Loucy (cell line): ENCODE data around the gene TBC1D8B.

ENCODE experiments used
- EZH2phosphoT487 ChIP-seq: fragments of 200-600 bp; IDR thresholded peaks from 2 replicates; pipeline ENCODE4 v1.6.1; 2018; ENCODE audit warnings: antibody characterized with exemption, mild to moderate bottlenecking, moderate library complexity, borderline replicate concordance
- TF ChIP-seq, protein P1 (sequence below): fragments of 200-600 bp; sonication (generic); conservative IDR thresholded peaks from 2 replicates; pipeline ENCODE4 v1.5.1; 2014; ENCODE audit warnings: mild to moderate bottlenecking, antibody characterized with exemption, low read length

DNA sequence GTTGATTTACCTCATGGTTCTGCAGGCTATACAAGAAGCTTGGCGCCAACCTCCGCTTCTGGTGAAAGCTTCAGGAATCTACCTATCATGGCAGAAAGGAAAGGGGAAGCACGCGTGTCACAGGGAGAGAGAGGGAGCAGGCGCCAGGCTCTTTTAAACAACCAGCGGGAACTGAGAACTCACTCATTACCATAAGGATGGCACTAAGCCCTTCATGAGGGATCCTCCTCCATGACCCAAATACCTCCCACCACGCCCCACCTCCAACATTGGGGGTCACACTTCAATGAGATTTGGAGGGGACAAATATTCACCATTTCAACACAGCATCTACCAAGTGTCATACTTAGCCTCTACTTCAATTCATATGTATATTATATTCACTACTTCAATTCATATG, 18.8 kb upstream of the TBC1D8B start:
- TF ChIP-seq, protein P1, sequence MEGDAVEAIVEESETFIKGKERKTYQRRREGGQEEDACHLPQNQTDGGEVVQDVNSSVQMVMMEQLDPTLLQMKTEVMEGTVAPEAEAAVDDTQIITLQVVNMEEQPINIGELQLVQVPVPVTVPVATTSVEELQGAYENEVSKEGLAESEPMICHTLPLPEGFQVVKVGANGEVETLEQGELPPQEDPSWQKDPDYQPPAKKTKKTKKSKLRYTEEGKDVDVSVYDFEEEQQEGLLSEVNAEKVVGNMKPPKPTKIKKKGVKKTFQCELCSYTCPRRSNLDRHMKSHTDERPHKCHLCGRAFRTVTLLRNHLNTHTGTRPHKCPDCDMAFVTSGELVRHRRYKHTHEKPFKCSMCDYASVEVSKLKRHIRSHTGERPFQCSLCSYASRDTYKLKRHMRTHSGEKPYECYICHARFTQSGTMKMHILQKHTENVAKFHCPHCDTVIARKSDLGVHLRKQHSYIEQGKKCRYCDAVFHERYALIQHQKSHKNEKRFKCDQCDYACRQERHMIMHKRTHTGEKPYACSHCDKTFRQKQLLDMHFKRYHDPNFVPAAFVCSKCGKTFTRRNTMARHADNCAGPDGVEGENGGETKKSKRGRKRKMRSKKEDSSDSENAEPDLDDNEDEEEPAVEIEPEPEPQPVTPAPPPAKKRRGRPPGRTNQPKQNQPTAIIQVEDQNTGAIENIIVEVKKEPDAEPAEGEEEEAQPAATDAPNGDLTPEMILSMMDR, result no peak
- no peak for TF ChIP-seq EZH2phosphoT487
